Measurements from ENCODE around the gene DYNC1I1. TPM values are rescaled to one million over a fixed set of nuclear protein-coding genes. Genes with fewer than 3 reads are reported as not detected.

The DYNC1I1 gene
- total RNA-seq, 1 experiment from 2014 or later: 3.2 TPM

GRCh38 chr7:96076350-96076707, 304.0 kb downstream of the DYNC1I1 start:
- H3K14ac ChIP-seq (ENCODE audit: insufficient read depth, low read length): no peak overlapping the region
- no peak for DNase-seq
- no peak overlapping the region for H2BK20ac ChIP-seq (ENCODE audit: low read depth, low read length, poor library complexity, severe bottlenecking)
- H3K4ac ChIP-seq (ENCODE audit: low read depth, low read length): no peak overlapping the region
- H3T11ph ChIP-seq (ENCODE audit: low read length): no peak overlapping the region
- no peak overlapping the region for H3K18ac ChIP-seq (ENCODE audit: insufficient read length, low read depth, low read length)
- no peaks in the 10 kb centered on the region for H3K79me2 ChIP-seq (ENCODE audit: insufficient read depth, low read length)
- no peak overlapping the region for H3K56ac ChIP-seq (ENCODE audit: insufficient read length, low read depth, low read length)
- no peaks in the 10 kb centered on the region for H3K9me3 ChIP-seq (ENCODE audit: control insufficient read depth, low read depth, low read length)
- no peak overlapping the region for H2AFZ ChIP-seq (ENCODE audit: low read length)
- no peak overlapping the region for H3K27ac ChIP-seq (ENCODE audit: insufficient read length, low read depth, low read length)
- no peaks in the 10 kb centered on the region for H3K79me1 ChIP-seq (ENCODE audit: insufficient read depth, low read depth, low read length, poor library complexity, severe bottlenecking)
- H3K4me1 ChIP-seq (ENCODE audit: insufficient read depth, low read length): no peaks in the 10 kb centered on the region
- no peak overlapping the region for H4K91ac ChIP-seq (ENCODE audit: insufficient read length, low read depth, low read length)
- WGBS (ENCODE audit: extremely low coverage, insufficient read length, low lambda C conversion rate): no CpG with 5 or more reads among the region's 10 CpGs
- H3K27ac Mint-ChIP-seq: no peak overlapping the region
- no peak overlapping the region for H3K9ac ChIP-seq (ENCODE audit: extremely low read depth, insufficient read length, low read length)
- H3K36me3 Mint-ChIP-seq (ENCODE audit: insufficient read depth in 1 of 3, low read depth in 3 of 3): no peaks in the 10 kb centered on the region
- H3K27me3 Mint-ChIP-seq (ENCODE audit: low read depth): peaks cover 20% of the 10 kb centered on the region
- H4K20me1 ChIP-seq (ENCODE audit: control insufficient read depth, insufficient read depth, insufficient read length): no peaks in the 10 kb centered on the region
- H3K4me3 Mint-ChIP-seq: peak overlapping the region; percentile 78 to 88
- no peaks in the 10 kb centered on the region for H3K9me3 Mint-ChIP-seq
- no peak overlapping the region for H4K5ac ChIP-seq (ENCODE audit: insufficient read length, low read depth, low read length)
- no peak overlapping the region for H2BK120ac ChIP-seq (ENCODE audit: low read depth, low read length, poor library complexity, severe bottlenecking)
- H2AK5ac ChIP-seq (ENCODE audit: insufficient read length, low read length): no peak overlapping the region
- H2BK5ac ChIP-seq (ENCODE audit: insufficient read length, low read length): no peak overlapping the region
- peaks cover 12% of the 10 kb centered on the region in 2 experiments; a peak in 3 of 4 replicates for H3K4me1 Mint-ChIP-seq
- peaks cover 8% of the 10 kb centered on the region for H3K23me2 ChIP-seq (ENCODE audit: insufficient read length, low read depth, low read length, poor library complexity, severe bottlenecking)
- no peak overlapping the region for H4K8ac ChIP-seq (replicated peaks; ENCODE audit: insufficient read length, low read depth, low read length)
- no peak overlapping the region for H2BK12ac ChIP-seq (ENCODE audit: insufficient read length, low read depth, low read length)
- TF ChIP-seq CTCF (conservative IDR thresholded peaks at IDR 0.05): no peak
- peaks cover 3% of the 10 kb centered on the region; the same call in 1 of the 2 replicates for H3K27me3 ChIP-seq (ENCODE audit: insufficient read depth, low read length)
- H3K23ac ChIP-seq (ENCODE audit: insufficient read length, low read depth, low read length): no peak overlapping the region
- H3K4me2 ChIP-seq (ENCODE audit: insufficient read depth, insufficient read length, low read length): peak overlapping the region; percentile 97
- H2BK15ac ChIP-seq (ENCODE audit: low read depth, low read length): no peak overlapping the region
